Ishikawa (cell line): ENCODE data around the gene MUSTN1.

Source experiments
- CEBPB ChIP-seq: IDR thresholded peaks from 2 replicates; pipeline ENCODE4 v1.6.1; 2012
- CREB1 ChIP-seq: IDR thresholded peaks from 2 replicates; pipeline ENCODE4 v1.6.1; 2012; ENCODE audit warnings: low read depth
- EGR1 ChIP-seq: IDR thresholded peaks from 2 replicates; pipeline ENCODE4 v1.6.1; 2012
- EP300 ChIP-seq: IDR thresholded peaks from 2 replicates; pipeline ENCODE4 v1.6.1; 2012; ENCODE audit warnings: borderline replicate concordance
- FOXM1 ChIP-seq: IDR thresholded peaks from 2 replicates; pipeline ENCODE4 v1.6.1; 2012; ENCODE audit warnings: low read depth, borderline replicate concordance
- MAX ChIP-seq: IDR thresholded peaks from 2 replicates; pipeline ENCODE4 v1.6.1; 2012
- NFIC ChIP-seq: IDR thresholded peaks from 2 replicates; pipeline ENCODE4 v1.6.1; 2012
- RAD21 ChIP-seq: IDR thresholded peaks from 2 replicates; pipeline ENCODE4 v1.6.1; 2012; ENCODE audit warnings: low read depth
- REST ChIP-seq: IDR thresholded peaks from 2 replicates; pipeline ENCODE4 v1.6.1; 2012; ENCODE audit warnings: low read depth, mild to moderate bottlenecking
- TAF1 ChIP-seq: IDR thresholded peaks from 2 replicates; pipeline ENCODE4 v1.6.1; 2012; ENCODE audit warnings: low read depth, mild to moderate bottlenecking
- TCF12 ChIP-seq: IDR thresholded peaks from 2 replicates; pipeline ENCODE4 v1.6.1; 2012; ENCODE audit warnings: low read depth
- TEAD4 ChIP-seq: IDR thresholded peaks from 2 replicates; pipeline ENCODE4 v1.6.1; 2012
- USF1 ChIP-seq: IDR thresholded peaks from 2 replicates; pipeline ENCODE4 v1.6.1; 2012
- YY1 ChIP-seq: IDR thresholded peaks from 2 replicates; pipeline ENCODE4 v1.6.1; 2012; ENCODE audit warnings: low read depth
- ZBTB7A ChIP-seq: IDR thresholded peaks from 2 replicates; pipeline ENCODE4 v1.6.1; 2012; ENCODE audit warnings: low read depth

The MUSTN1 gene

GRCh38 chr3:52879581-52879980, 44.8 kb upstream of the MUSTN1 start:
- TF ChIP-seq USF1 (no peak), FOXM1 (no peak), CEBPB (no peak)

GRCh38 chr3:52879090-52879489, 44.3 kb upstream of the MUSTN1 start:
- no peak for TF ChIP-seq REST
- no peak for TF ChIP-seq TEAD4
- no peak for TF ChIP-seq CREB1
- no peak for TF ChIP-seq RAD21
- TF ChIP-seq EGR1, result no peak
- no peak for TF ChIP-seq USF1
- no peak for TF ChIP-seq TCF12
- TF ChIP-seq MAX, result no peak
- no peak for TF ChIP-seq TAF1
- TF ChIP-seq EP300, result no peak
- no peak for TF ChIP-seq FOXM1
- TF ChIP-seq ZBTB7A, result no peak
- TF ChIP-seq CEBPB, result no peak
- no peak for TF ChIP-seq YY1
- TF ChIP-seq NFIC, result no peak

GRCh38 chr3:52877085-52877484, 42.3 kb upstream of the MUSTN1 start:
- TF ChIP-seq CREB1, result no peak
- TF ChIP-seq ZBTB7A, result no peak
- no peak for TF ChIP-seq NFIC
- TF ChIP-seq TCF12, result no peak
- no peak for TF ChIP-seq YY1
- TF ChIP-seq REST, result no peak
- no peak for TF ChIP-seq TEAD4
- no peak for TF ChIP-seq RAD21
- no peak for TF ChIP-seq EGR1
- TF ChIP-seq USF1, result no peak
- TF ChIP-seq TAF1, result no peak
- TF ChIP-seq MAX, result no peak
- no peak for TF ChIP-seq EP300
- no peak for TF ChIP-seq FOXM1
- TF ChIP-seq CEBPB, result no peak

- TF ChIP-seq MAX (no peak), CREB1 (no peak), FOXM1 (no peak), EP300 (no peak), RAD21 (no peak), TAF1 (no peak), REST (no peak), TEAD4 (no peak), CEBPB (no peak), TCF12 (no peak), ZBTB7A (no peak), NFIC (no peak), EGR1 (no peak), USF1 (no peak), YY1 (no peak)
Observed at GRCh38 chr3:52874864-52875587, 40.2 kb upstream of the MUSTN1 start.
